ENCODE measurements around the gene TGOLN2. TPM values are rescaled to one million over a fixed set of nuclear protein-coding genes. Genes with fewer than 3 reads are reported as not detected.

TGOLN2 gene
- total RNA-seq, 4 donors from 2014 or later, result 115 to 153 (median 124) TPM

DNA sequence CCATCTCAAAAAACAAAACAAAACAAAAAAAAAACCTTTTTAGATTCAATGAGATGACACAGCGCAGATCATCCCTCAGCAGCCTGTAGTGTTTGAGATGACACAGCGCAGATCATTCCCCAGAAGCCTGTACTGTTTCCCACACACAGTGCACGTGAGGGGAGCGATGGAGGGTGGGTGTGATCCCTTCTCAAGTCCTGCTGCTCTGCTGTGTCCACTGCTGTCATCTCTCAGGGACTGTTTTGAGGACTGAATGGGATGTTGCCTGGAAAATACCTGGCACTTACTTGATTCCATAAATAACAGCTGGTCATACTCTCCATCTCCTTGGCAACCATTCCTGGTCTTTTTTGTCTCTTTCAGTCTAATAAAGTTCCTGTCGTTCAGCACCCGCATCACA, 25.7 kb downstream of the TGOLN2 start:
- WGBS, 2 donors (ENCODE audit: low coverage in 1 of 2), result 20 to 42% methylated on average over 1 to 6 of the region's 6 CpGs
- H3K4me1 ChIP-seq, result peaks cover 0 to 18% (median 0%) of the 10 kb centered on the region in 3 donors
- no peak overlapping the region for H3K27ac ChIP-seq
- no peak overlapping the region for H3K4me3 ChIP-seq
- H3K27me3 ChIP-seq, result no peaks in the 10 kb centered on the region
- no peaks in the 10 kb centered on the region for H3K9me3 ChIP-seq
- ATAC-seq, result no peak
- H3K36me3 ChIP-seq, result peaks cover 0 to 53% of the 10 kb centered on the region in 2 donors
- TF ChIP-seq POLR2AphosphoS5 (IDR thresholded peaks at IDR 0.05) (no peak), EP300 (IDR thresholded peaks at IDR 0.05) (no peak), POLR2A (IDR thresholded peaks at IDR 0.05) (no peak)
- TF ChIP-seq, protein P1, sequence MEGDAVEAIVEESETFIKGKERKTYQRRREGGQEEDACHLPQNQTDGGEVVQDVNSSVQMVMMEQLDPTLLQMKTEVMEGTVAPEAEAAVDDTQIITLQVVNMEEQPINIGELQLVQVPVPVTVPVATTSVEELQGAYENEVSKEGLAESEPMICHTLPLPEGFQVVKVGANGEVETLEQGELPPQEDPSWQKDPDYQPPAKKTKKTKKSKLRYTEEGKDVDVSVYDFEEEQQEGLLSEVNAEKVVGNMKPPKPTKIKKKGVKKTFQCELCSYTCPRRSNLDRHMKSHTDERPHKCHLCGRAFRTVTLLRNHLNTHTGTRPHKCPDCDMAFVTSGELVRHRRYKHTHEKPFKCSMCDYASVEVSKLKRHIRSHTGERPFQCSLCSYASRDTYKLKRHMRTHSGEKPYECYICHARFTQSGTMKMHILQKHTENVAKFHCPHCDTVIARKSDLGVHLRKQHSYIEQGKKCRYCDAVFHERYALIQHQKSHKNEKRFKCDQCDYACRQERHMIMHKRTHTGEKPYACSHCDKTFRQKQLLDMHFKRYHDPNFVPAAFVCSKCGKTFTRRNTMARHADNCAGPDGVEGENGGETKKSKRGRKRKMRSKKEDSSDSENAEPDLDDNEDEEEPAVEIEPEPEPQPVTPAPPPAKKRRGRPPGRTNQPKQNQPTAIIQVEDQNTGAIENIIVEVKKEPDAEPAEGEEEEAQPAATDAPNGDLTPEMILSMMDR (IDR thresholded peaks at IDR 0.05), result no peak

DNA sequence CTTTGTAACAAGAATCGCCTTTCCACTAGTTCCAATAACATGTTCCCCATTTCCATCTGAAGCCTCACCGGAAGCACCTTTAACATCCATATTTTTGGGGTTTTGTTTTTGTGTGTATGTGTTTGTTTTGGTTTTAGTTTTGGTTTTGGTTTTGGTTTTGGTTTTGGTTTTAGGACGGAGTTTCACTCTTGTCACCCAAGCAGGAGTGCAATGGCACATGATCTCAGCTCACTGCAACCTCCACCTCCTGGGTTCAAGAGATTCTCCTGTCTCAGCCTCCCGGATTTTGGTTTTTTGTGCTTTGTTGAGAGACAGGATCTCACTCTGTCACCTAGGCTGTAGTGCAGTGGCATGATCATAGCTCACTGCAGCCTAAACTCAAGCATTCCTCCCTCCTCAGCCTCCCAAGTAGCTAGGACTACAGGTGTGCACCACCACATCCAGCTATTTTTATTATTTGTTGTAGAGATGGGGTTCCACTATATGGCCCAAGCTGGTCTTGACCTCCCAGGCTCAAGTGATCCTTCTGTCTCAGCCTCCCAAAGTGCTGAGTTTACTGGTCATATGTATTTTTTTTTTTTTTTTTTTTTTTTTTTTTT, 36.3 kb downstream of the TGOLN2 start:
- 86 to 87% methylated on average over 2 to 4 of the region's 4 CpGs for WGBS, 2 donors (ENCODE audit: low coverage in 1 of 2)
- H3K4me1 ChIP-seq, result peaks cover 0 to 8% (median 0%) of the 10 kb centered on the region in 3 donors
- TF ChIP-seq, protein P1 (IDR thresholded peaks at IDR 0.05), result no peak
- TF ChIP-seq POLR2A (IDR thresholded peaks at IDR 0.05) (no peak), EP300 (IDR thresholded peaks at IDR 0.05) (no peak), POLR2AphosphoS5 (IDR thresholded peaks at IDR 0.05) (no peak)

DNA sequence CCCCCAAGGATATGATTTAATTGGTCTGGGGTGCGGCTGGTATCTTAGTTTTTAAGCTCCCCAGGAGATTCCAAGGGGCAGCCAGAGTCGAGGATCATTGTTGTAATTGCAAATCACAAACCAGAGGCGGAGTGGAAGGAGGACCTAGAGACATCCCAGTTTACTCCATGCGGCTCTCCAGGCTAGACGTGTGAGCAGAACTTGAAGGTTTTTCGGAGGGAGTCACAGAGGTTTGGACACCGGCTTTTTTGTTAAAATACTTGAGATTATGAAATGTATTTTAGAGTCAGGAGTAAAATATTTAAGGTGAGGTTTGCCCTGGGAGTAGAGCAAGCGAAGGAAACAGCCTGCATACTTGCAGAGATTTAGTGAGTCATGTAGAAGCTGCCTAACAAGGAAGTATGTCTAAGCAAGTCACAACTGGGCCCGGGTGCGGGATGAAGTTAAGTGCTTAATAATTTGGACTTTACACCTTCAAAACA, 39.5 kb downstream of the TGOLN2 start:
- ATAC-seq, result no peak
- peaks cover 0 to 14% (median 5%) of the 10 kb centered on the region in 3 donors for H3K4me1 ChIP-seq
- H3K4me3 ChIP-seq, result no peak overlapping the region
- H3K27me3 ChIP-seq, result no peaks in the 10 kb centered on the region
- WGBS, 2 donors (ENCODE audit: low coverage in 1 of 2), result 69% methylated on average over 10 of the region's 10 CpGs
- no peaks in the 10 kb centered on the region for H3K9me3 ChIP-seq
- H3K27ac ChIP-seq, result no peak overlapping the region
- no peak for TF ChIP-seq EP300 (IDR thresholded peaks at IDR 0.05)
- no peak for TF ChIP-seq POLR2A (IDR thresholded peaks at IDR 0.05)
- peaks cover 0 to 21% of the 10 kb centered on the region in 2 donors for H3K36me3 ChIP-seq

More for the DNA sequence above, 36.3 kb downstream of the TGOLN2 start:
- Histone ChIP-seq H3K36me3 (peaks cover 0 to 2% of the 10 kb centered on the region in 2 donors), H3K27me3 (no peaks in the 10 kb centered on the region), H3K4me3 (no peak overlapping the region), H3K27ac (no peak overlapping the region), H3K9me3 (no peaks in the 10 kb centered on the region)
- ATAC-seq, result no peak

DNA sequence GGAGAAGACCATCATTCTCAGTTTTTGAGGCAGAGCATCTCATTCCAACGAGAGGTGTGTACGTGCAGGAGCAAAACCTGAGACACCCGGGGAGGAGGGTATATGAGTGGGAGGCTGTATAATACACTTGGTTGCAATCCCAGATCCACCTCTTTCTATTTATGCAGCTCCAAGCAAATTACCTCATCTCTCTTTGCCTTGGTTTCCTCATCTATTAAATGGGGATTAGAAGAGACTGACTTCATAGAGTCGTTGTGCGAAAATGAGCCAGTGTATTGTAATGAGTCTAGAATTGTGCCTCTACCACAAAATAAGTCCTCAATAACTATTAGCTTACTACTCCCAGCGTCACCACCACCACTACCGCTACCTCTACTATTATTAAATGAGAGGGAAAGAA, 40.1 kb downstream of the TGOLN2 start:
- peaks cover 0 to 14% (median 5%) of the 10 kb centered on the region in 3 donors for H3K4me1 ChIP-seq
- H3K4me3 ChIP-seq, result no peak overlapping the region
- H3K27me3 ChIP-seq, result no peaks in the 10 kb centered on the region
- WGBS, 2 donors (ENCODE audit: low coverage in 1 of 2), result 87 to 91% methylated on average over 6 to 7 of the region's 7 CpGs
- ATAC-seq, result no peak
- no peak for TF ChIP-seq POLR2AphosphoS5 (IDR thresholded peaks at IDR 0.05)
- TF ChIP-seq, protein P1 (IDR thresholded peaks at IDR 0.05), result no peak
- no peak for TF ChIP-seq POLR2A (IDR thresholded peaks at IDR 0.05)
- TF ChIP-seq EP300 (IDR thresholded peaks at IDR 0.05), result no peak
- H3K27ac ChIP-seq, result no peak overlapping the region
- H3K9me3 ChIP-seq, result no peaks in the 10 kb centered on the region
- H3K36me3 ChIP-seq, result peaks cover 0 to 22% of the 10 kb centered on the region in 2 donors

DNA sequence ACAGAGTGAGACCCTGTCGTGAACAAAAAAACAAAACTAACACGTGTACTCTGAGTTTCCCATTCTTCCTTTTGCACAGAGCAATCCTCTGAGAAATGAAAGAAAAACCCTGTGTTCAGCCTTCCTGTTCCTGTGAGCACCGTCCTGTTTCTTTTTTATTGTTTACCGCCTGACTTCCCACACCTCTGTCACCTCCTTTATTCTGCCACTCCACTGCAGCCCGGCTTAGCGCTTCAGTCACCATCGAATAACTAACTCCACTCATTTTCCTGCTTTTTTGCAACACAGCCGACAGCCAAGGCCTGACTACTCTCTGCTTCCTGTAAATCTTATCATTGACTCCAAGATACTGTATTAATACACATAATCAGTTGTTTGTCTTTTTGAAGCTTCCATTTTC, 40.9 kb downstream of the TGOLN2 start:
- Histone ChIP-seq H3K4me1 (peaks cover 0 to 22% (median 5%) of the 10 kb centered on the region in 3 donors), H3K36me3 (peaks cover 0 to 22% of the 10 kb centered on the region in 2 donors), H3K4me3 (no peak overlapping the region), H3K27me3 (no peaks in the 10 kb centered on the region), H3K27ac (no peak overlapping the region), H3K9me3 (no peaks in the 10 kb centered on the region)
- ATAC-seq, result no peak
- WGBS, 2 donors (ENCODE audit: low coverage in 1 of 2), result 72 to 78% methylated on average over 7 to 8 of the region's 8 CpGs
- TF ChIP-seq EP300 (IDR thresholded peaks at IDR 0.05) (no peak), POLR2A (IDR thresholded peaks at IDR 0.05) (no peak), POLR2AphosphoS5 (IDR thresholded peaks at IDR 0.05) (no peak)
- TF ChIP-seq, protein P1 (IDR thresholded peaks at IDR 0.05), result no peak

All from gastroesophageal sphincter (tissue), 4 donors.